Body of pancreas (tissue), 4 donors: ENCODE measurements around the gene SYNPO2L. TPM values are rescaled to one million over a fixed set of nuclear protein-coding genes. Genes with fewer than 3 reads are reported as not detected.

ENCODE experiments used
- ATAC-seq: fragments of 150-250 bp; one replicate; pipeline ENCODE4 v1.9.1; 2016
- DNase-seq, 4 donors: peaks; one replicate each; pipeline ENCODE4 v3.0.0-alpha.2; 2019
- H3K27ac ChIP-seq, 4 donors: fragments of 200-600 bp; sonication (generic); 1 replicate in 3 of 4; 2 replicates in 1 of 4; pipeline versions ENCODE4 v1.5.1 to v1.6.1; 2016 to 2019; ENCODE audit warnings: mild to moderate bottlenecking in 1 of 4, mixed read lengths in 1 of 4, moderate library complexity in 1 of 4
- H3K27me3 ChIP-seq, 2 donors: fragments of 200-600 bp; sonication (generic); one replicate each; pipeline ENCODE4 v1.6.0; 2016; ENCODE audit warnings: mild to moderate bottlenecking in 1 of 2
- H3K36me3 ChIP-seq, 2 donors: fragments of 200-600 bp; sonication (generic); replicated peaks in 1 of 2; 2 replicates each; pipeline ENCODE4 v1.5.1; 2016; ENCODE audit warnings: low read depth in 2 of 2; ENCODE audit not compliant: insufficient read depth in 1 of 2
- H3K4me1 ChIP-seq: fragments of 200-600 bp; sonication (generic); one replicate; pipeline ENCODE4 v1.6.0; 2016
- H3K4me3 ChIP-seq, 2 donors: fragments of 200-600 bp; sonication (generic); 1 replicate in 1 of 2; 2 replicates in 1 of 2; pipeline ENCODE4 v1.5.1; 2016 to 2019
- H3K9me3 ChIP-seq, 3 donors: fragments of 200-600 bp; sonication (generic); 1 replicate in 2 of 3; 2 replicates in 1 of 3; pipeline ENCODE4 v1.5.1; 2016
- CTCF ChIP-seq, 7 experiments: fragments of 450-650 bp in 4 of 7; fragments of 200-600 bp in 3 of 7; sonication (generic) in 3 of 7; IDR thresholded peaks; one replicate each; pipeline ENCODE4 v1.5.1; 2016 to 2019; ENCODE audit warnings: antibody characterized with exemption in 7 of 7
- POLR2A ChIP-seq, 3 donors: fragments of 450-650 bp; IDR thresholded peaks; one replicate each; pipeline ENCODE4 v1.6.1; 2016; ENCODE audit warnings: antibody characterized with exemption in 3 of 3, mild to moderate bottlenecking in 2 of 3
- WGBS, 2 donors: methylation state at CpG; one replicate each; pipeline ENCODE4 v1.1.5; 2017; 5-methylcytosine and 5-hydroxymethylcytosine counted together
- intact Hi-C: fragments of 100-400 bp; cut with DNase I; formaldehyde crosslinking; loops from one replicate; pipeline ENCODE4 v1.15.1; 2023
- total RNA-seq, 2 donors: library from RNA; depleted of rRNA; stranded (reverse); fragments of >200 nt; gene quantifications; one replicate each; pipeline ENCODE4 v1.1.0, GENCODE V29; 2016

Gene SYNPO2L
- total RNA-seq, 2 donors from 2014 or later: not detected

GRCh38 chr10:73644767-73645166 is 11.1 kb downstream of the SYNPO2L start:
- Histone ChIP-seq H3K36me3 (no peaks in the 10 kb centered on the region), H3K4me3 (no peak overlapping the region), H3K9me3 (no peaks in the 10 kb centered on the region), H3K4me1 (peaks cover 20% of the 10 kb centered on the region), H3K27me3 (no peaks in the 10 kb centered on the region), H3K27ac (no peak overlapping the region)
- no peak for TF ChIP-seq POLR2A (IDR thresholded peaks at IDR 0.05)
- no peak for TF ChIP-seq CTCF (IDR thresholded peaks at IDR 0.05)
- WGBS, 2 donors: 53 to 71% methylated on average over 1 of the region's 1 CpG
- ATAC-seq (no peak), DNase-seq (no peak)
- intact Hi-C loops: loop anchor here (5.0 kb wide), 1 partner anchor 117 kb away; no protein-coding TSS in a partner anchor

DNA sequence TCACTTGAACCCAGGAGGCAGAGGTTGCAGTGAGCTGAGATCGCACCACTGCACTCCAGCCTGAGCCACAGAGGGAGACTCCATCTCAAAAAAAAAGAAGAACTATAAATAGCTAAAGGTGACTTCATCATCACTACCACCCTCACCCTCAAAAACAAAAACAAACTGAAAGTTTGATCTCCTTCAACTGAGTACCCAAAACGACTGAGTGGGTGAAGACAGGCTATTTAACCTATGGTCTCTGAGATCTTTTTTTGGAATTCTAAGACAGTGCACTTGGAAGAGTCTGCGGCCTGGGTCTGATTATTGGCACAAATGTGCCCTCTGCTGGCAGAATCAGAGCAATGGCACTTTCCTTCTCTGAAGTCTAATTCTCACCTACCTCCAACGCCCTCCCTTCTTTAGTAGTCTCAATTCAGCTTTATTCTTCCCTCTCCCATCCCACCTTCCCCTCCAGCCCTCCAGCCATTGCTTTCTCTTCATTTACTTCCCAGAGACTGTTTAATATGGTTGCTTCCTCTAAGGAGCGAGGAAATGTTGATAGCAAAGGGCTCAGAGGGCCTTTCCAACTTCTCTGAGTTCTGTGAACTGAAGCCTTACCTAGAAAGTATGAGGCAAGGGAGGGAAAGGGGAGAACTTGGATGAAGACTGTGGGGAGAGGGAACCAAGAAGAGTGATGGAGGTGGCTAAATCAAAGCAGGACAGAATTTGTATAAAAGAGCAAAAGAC is 11.7 kb downstream of the SYNPO2L start:
- no peak overlapping the region for H3K4me3 ChIP-seq
- H3K4me1 ChIP-seq: peaks cover 20% of the 10 kb centered on the region
- TF ChIP-seq POLR2A (IDR thresholded peaks at IDR 0.05): no peak
- peak; percentile 69 to 97 (median 95) for TF ChIP-seq CTCF (IDR thresholded peaks at IDR 0.05)
- 13 to 19% methylated on average over 5 of the region's 5 CpGs for WGBS, 2 donors
- no peaks in the 10 kb centered on the region for H3K9me3 ChIP-seq
- no peaks in the 10 kb centered on the region for H3K36me3 ChIP-seq
- no peaks in the 10 kb centered on the region for H3K27me3 ChIP-seq
- intact Hi-C loops: loop anchor here (5.0 kb wide), 1 partner anchor 117 kb away; no protein-coding TSS in a partner anchor
- H3K27ac ChIP-seq: no peak overlapping the region
- ATAC-seq (peak; percentile 79), DNase-seq (peak; percentile 63 to 75 (median 67))

DNA sequence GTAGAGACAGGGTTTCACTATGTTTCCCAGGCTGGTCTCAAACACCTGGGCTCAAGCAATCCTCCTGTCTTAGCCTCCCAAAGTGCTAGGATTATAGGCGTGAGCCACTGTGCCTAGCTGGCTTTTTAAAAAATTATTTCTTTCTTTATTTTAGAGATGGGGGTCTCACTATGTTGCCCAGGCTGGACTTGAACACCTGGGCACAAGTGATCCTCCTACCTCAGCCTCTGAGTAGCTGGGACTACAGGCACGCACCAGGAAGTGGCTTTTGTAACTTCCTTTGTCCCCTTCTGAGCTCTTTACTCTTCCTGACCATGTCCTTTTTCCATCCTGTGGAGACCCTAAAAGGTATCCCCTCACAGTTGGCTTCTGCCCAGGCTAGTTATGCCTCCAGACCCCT is 12.5 kb downstream of the SYNPO2L start:
- WGBS, 2 donors: 79 to 84% methylated on average over 2 of the region's 2 CpGs
- intact Hi-C loops: loop anchor here (5.0 kb wide), 1 partner anchor 116 kb away; no protein-coding TSS in a partner anchor
- ATAC-seq (no peak), DNase-seq (no peak)
- no peak overlapping the region for H3K27ac ChIP-seq
- no peak overlapping the region for H3K4me3 ChIP-seq
- no peaks in the 10 kb centered on the region for H3K27me3 ChIP-seq
- no peak for TF ChIP-seq CTCF (IDR thresholded peaks at IDR 0.05)
- TF ChIP-seq POLR2A (IDR thresholded peaks at IDR 0.05): no peak
- H3K9me3 ChIP-seq: no peaks in the 10 kb centered on the region
- peaks cover 14% of the 10 kb centered on the region for H3K4me1 ChIP-seq
- no peaks in the 10 kb centered on the region for H3K36me3 ChIP-seq

DNA sequence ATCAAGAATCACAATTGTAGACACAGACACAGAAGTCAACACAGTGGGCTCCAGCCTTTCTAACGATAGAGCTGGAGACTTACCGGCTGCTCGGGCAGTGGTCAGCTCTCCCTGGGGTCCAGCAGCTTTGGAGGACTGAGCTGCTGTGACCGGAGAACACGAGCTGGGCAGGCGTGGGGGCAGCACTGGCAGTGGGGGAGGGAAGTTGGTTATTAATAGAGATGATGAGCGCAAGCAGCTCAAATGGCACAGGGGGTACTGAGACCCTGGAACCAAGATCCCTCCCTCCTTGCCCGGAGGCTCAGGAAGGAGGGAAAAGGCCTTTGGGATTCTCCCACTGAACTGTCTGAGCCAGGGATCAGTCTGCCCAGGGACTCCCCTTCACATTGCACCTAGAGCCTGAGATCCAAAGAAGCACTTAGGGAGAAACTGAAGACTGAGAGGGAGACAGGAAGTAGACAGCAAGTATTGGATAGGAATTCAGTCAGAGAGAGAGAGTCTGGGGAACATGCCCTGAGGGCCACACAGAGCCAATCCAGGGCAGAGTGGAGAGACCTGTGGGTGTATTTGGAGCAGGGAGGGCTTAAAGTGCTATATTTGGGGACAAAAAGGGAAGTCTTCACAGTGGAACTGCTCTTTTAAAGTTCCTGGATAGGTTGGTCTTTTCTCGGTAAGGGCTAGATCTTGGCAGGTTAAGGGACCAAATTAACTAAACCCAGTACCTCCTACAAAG is 14.3 kb downstream of the SYNPO2L start, which contains the start of gene MYOZ1:
Gene MYOZ1, minus strand, starts transcription at position 147 of the 733 bp plus-strand sequence. CDS start 1,457 bp downstream, outside the sequence.
- no peak within 1 kb of the TSS for H3K4me3 ChIP-seq
- TF ChIP-seq POLR2A (IDR thresholded peaks at IDR 0.05) (no peak), CTCF (IDR thresholded peaks at IDR 0.05) (no peak)
- ATAC-seq (no peak), DNase-seq (no peak)
- intact Hi-C loops: loop anchor here (5.0 kb wide), 1 partner anchor 114 kb away; no protein-coding TSS in a partner anchor
- no peak within 1 kb of the TSS for H3K27ac ChIP-seq
- H3K9me3 ChIP-seq: no peaks in the 10 kb centered on the region
- H3K36me3 ChIP-seq: no peaks in the 10 kb centered on the region
- WGBS, 2 donors: 59 to 77% methylated on average over 9 of the region's 9 CpGs
- H3K4me1 ChIP-seq: no peaks in the 10 kb centered on the region
- H3K27me3 ChIP-seq: no peaks in the 10 kb centered on the region
